ENCODE measurements around the gene GNB1.

GNB1 gene

DNA sequence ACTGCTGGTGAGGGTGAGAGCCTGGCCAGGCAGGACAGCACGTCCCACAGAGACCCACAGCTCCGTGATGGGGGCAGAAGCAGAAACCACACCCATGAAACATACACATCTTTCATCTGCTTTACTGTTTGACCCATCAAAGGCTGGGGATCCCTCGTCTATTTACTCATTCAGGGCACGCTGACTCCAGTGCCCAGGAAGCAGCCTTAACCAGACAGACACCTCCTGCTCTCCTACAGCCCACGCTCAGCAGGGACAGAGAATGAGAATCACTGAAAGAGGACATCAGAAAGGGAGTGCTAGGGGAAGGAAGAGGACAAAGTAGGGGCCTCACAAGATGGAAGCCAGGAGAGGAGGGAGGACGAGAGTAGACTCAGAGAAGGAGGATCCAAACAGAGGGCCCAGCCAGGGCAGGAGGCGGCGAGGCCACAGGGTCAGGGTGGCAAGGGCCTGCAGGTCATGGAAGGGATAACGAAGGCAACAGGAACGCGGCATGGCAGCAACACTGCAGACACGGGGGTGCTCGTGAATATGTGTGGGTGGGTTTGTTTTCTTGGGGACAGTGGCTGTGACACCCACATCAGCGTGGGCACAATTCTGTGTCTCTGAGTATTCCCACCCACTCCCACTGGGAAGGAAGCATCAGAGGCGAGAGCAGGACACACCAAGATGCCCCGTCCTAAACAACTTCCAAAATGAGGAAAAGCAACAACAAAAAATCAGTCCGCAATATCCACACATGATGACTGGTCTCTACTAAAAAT is 97.2 kb downstream of the GNB1 start:
- Histone ChIP-seq H3K9me3 (ENCODE audit: control insufficient read depth, low read depth, low read length) (no peaks in the 10 kb centered on the region), H3K36me3 (ENCODE audit: control insufficient read depth, low read depth, low read length) (peaks cover 78% of the 10 kb centered on the region), H3K27ac (ENCODE audit: low read length) (no peak overlapping the region)

DNA sequence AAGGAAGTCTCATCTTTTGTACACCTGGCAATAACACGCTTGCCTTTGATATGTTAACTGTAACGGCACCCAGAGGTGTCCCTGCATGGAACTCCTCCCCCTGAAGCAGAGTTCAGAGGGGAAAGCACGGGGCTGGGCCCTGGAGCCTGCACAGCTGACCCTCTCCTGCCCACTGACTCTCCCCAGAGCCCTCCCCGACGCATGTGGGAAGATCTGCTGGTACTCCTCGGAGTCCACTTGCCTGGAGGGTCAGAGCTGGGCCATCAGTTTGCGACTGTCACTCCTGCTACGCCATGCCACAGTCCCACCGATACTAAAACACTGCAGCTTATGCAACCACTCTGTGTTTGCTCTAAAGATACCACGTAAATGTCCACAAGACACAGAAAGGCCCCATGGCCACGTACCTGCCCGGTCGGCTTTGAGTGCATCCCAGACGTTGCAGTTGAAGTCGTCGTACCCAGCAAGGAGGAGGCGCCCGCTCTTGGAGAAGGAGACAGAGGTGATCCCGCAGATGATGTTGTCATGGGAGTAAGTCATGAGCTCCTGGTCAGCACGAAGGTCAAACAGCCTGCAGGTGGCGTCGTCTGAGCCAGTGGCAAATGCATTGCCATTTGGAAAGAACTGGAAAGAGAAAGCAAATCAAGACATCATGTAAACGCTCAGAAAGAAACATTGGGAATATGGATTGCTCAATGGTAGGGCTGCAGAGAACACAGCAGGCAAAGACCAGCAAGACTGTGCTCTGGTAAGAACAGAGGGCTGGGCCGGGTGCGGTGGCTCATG is 102.0 kb downstream of the GNB1 start:
- no peaks in the 10 kb centered on the region for H3K4me1 ChIP-seq (ENCODE audit: control insufficient read depth, low read depth, low read length)
- peaks cover 82% of the 10 kb centered on the region for H3K36me3 ChIP-seq (ENCODE audit: control insufficient read depth, low read depth, low read length)
- H3K9ac ChIP-seq (ENCODE audit: low read length) = no peak overlapping the region
- no peak overlapping the region for H3K4me3 ChIP-seq (ENCODE audit: low read length)
- H3K27me3 ChIP-seq (ENCODE audit: control insufficient read depth, insufficient read depth, low read length) = no peaks in the 10 kb centered on the region
- H3K27ac ChIP-seq (ENCODE audit: low read length) = no peak overlapping the region
- H3K9me3 ChIP-seq (ENCODE audit: control insufficient read depth, low read depth, low read length) = no peaks in the 10 kb centered on the region

More for the DNA sequence above, 97.2 kb downstream of the GNB1 start:
- Histone ChIP-seq H3K27me3 (ENCODE audit: control insufficient read depth, insufficient read depth, low read length) (no peaks in the 10 kb centered on the region), H3K4me1 (ENCODE audit: control insufficient read depth, low read depth, low read length) (no peaks in the 10 kb centered on the region), H3K9ac (ENCODE audit: low read length) (no peak overlapping the region), H3K4me3 (ENCODE audit: low read length) (no peak overlapping the region)

DNA sequence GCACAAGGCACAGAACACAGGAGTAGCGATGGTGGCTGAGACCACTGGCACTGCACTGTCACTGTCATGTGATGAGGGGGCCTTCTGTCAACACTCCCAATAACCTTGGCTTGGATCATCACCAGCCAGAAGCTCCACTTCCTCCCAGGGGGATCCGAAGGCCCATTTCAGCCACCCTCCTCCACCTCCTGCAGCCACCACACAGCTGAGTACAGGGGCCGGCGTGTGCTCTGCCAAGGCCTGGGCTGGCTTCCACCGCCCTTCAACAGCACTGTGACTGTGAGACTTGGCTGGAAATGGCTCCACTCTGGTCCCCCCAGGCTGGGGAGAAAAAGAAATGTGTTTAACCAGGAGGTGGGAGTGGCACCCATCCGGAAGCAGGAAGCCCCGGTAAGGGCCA is 102.8 kb downstream of the GNB1 start:
- Histone ChIP-seq H3K4me1 (ENCODE audit: control insufficient read depth, low read depth, low read length) (peaks cover 3% of the 10 kb centered on the region), H3K27ac (ENCODE audit: low read length) (no peak overlapping the region), H3K9me3 (ENCODE audit: control insufficient read depth, low read depth, low read length) (no peaks in the 10 kb centered on the region), H3K4me3 (ENCODE audit: low read length) (no peak overlapping the region), H3K27me3 (ENCODE audit: control insufficient read depth, insufficient read depth, low read length) (no peaks in the 10 kb centered on the region), H3K36me3 (ENCODE audit: control insufficient read depth, low read depth, low read length) (peaks cover 77% of the 10 kb centered on the region), H3K9ac (ENCODE audit: low read length) (no peak overlapping the region)

DNA sequence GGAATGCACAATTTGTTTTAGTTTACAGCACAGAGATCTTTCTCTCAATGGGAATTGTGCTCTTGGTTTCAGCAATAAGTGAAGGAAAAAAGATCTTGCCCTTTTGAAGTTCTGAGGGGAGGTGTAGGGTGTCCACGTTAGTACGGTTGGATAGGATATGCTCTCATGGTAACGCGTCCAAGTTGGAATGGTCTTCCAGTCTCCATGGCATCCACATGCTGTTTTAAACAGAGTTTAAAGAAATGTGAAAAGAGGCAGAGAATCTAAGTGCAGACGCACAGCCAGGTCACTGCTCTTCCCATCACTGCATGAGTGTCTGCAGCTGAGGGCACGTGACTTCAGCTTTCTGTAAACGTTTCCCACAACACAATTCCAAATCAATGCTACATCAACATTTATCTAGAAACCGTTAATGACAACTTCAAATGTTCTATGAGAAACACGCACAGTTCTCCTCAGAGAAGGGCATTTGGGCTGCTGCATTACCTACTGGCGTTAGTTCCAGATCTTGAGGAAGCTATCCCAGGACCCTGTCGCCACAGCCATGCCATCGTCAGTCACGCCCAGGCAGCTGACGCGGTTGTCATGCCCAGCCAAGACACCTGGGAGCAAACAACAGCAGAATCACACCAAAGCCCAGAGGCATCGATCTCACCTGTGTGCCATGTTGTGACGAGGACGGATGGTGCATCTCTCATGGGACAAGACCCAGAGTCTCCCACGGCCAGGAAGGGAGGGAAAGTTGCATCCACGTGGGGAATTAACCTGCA is 103.9 kb downstream of the GNB1 start:
- Histone ChIP-seq H3K4me3 (ENCODE audit: low read length) (no peak overlapping the region), H3K27me3 (ENCODE audit: control insufficient read depth, insufficient read depth, low read length) (no peaks in the 10 kb centered on the region), H3K9me3 (ENCODE audit: control insufficient read depth, low read depth, low read length) (no peaks in the 10 kb centered on the region), H3K36me3 (ENCODE audit: control insufficient read depth, low read depth, low read length) (peaks cover 70% of the 10 kb centered on the region), H3K4me1 (ENCODE audit: control insufficient read depth, low read depth, low read length) (peaks cover 5% of the 10 kb centered on the region), H3K27ac (ENCODE audit: low read length) (no peak overlapping the region), H3K9ac (ENCODE audit: low read length) (no peak overlapping the region)

DNA sequence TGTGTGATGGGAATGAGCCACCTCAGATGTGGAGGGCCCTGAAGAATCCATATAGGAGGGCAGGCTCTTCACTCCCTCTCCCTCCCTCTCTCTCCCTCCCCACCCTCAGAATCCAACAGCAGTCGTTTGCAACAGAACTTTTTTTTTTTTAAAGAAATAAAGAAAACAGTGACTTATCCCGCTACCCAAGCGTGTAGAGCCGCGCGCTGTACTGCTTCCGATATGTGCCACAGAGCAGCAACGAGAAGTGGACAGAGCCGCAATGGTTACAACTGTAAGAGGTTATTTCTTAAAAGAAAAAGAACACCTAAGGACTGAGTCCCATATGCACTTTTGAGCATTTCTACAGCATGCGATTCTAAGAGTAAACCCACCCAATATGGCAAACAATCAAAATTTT is 105.2 kb downstream of the GNB1 start:
- no peak overlapping the region for H3K27ac ChIP-seq (ENCODE audit: low read length)
- peaks cover 17% of the 10 kb centered on the region for H3K4me1 ChIP-seq (ENCODE audit: control insufficient read depth, low read depth, low read length)
- peaks cover 59% of the 10 kb centered on the region for H3K36me3 ChIP-seq (ENCODE audit: control insufficient read depth, low read depth, low read length)
- H3K9me3 ChIP-seq (ENCODE audit: control insufficient read depth, low read depth, low read length) = no peaks in the 10 kb centered on the region
- H3K4me3 ChIP-seq (ENCODE audit: low read length) = no peak overlapping the region
- no peak overlapping the region for H3K9ac ChIP-seq (ENCODE audit: low read length)
- no peaks in the 10 kb centered on the region for H3K27me3 ChIP-seq (ENCODE audit: control insufficient read depth, insufficient read depth, low read length)

DNA sequence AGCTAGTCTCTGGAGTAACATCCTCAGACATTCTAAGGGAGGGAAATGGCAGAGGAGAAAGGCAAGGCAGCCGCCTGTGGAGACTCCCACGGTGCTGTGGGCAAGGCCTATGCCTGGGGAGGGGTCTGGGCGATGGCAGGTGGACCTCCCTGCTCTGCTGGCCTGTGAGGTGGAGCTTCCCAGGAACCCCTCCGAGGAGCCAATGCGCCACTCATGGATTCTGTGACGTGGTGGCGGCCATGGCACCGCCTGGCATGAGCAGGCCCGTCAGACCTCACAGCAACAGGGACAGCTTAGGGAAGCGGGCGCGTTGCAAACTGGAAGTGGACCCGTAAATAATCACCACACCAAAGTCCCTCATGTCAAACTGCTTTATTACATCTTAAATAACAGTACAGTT is 106.0 kb downstream of the GNB1 start:
- Histone ChIP-seq H3K9me3 (ENCODE audit: control insufficient read depth, low read depth, low read length) (no peaks in the 10 kb centered on the region), H3K36me3 (ENCODE audit: control insufficient read depth, low read depth, low read length) (peaks cover 52% of the 10 kb centered on the region), H3K27me3 (ENCODE audit: control insufficient read depth, insufficient read depth, low read length) (no peaks in the 10 kb centered on the region), H3K4me1 (ENCODE audit: control insufficient read depth, low read depth, low read length) (peaks cover 24% of the 10 kb centered on the region), H3K4me3 (ENCODE audit: low read length) (no peak overlapping the region), H3K9ac (ENCODE audit: low read length) (no peak overlapping the region), H3K27ac (ENCODE audit: low read length) (no peak overlapping the region)

DNA sequence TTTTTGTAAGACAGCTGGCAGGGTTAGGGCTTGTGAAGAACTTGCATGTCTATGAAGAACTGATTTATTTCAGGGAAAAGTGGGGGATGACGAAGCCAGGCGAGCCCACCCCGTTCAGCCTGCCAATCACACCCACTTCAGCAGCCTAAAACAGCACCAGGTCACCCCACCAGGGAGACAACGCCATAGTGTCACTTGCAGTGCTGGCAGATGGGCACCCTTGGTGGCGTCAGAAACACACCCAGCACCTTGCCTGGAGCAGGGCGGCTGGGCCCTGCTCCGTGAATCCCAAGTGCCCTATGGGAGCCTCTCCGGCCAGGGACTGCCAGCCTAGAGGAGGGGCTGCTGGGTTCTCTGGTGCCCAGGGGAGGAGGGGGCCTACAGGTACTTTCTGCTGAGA is 107.6 kb downstream of the GNB1 start:
- H3K4me1 ChIP-seq (ENCODE audit: control insufficient read depth, low read depth, low read length) = peaks cover 29% of the 10 kb centered on the region
- no peaks in the 10 kb centered on the region for H3K27me3 ChIP-seq (ENCODE audit: control insufficient read depth, insufficient read depth, low read length)
- H3K36me3 ChIP-seq (ENCODE audit: control insufficient read depth, low read depth, low read length) = peaks cover 37% of the 10 kb centered on the region
- H3K4me3 ChIP-seq (ENCODE audit: low read length) = no peak overlapping the region
- H3K9ac ChIP-seq (ENCODE audit: low read length) = no peak overlapping the region
- H3K9me3 ChIP-seq (ENCODE audit: control insufficient read depth, low read depth, low read length) = no peaks in the 10 kb centered on the region
- H3K27ac ChIP-seq (ENCODE audit: low read length) = no peak overlapping the region

DNA sequence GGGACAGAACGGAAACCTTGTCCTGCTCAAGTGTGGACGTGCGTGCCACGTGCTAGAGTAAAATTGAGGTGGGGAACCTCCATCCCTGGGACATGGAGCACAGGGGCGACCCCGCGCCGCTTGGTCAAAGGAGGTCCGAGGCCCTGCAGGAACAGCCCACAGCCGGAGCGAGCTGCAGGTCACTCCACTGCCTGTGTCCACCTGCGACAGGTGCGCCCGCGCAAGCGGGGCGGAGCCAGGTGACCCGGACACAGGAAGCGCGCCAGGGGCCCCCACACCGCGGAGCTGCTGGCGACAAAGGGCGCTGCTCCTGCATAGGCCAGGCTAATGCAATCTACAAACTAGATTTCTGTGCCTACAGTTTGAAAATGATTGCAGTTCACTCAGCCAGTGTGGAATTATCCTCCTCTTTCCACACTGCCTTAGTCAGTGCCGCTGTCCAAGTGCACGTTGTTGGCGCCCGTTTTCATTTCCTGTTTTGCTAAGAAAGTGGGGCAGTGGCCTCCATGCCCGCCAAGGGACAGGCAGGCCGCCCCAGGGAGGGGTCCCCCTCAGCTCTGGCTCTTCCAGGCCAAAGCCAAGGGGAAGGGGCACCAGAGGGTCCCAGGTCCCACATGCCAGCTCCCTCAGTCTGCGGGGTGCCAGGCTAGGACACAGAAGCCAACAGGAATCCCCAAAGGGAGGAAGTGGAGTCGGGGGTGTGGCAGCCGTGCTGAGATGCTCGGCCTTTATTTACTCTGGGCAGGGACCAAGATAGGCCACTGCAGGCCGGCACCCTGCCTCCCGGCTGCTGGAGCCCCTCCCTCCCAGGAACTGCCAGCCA is 108.3 kb downstream of the GNB1 start:
- H3K9ac ChIP-seq (ENCODE audit: low read length) = no peak overlapping the region
- no peaks in the 10 kb centered on the region for H3K27me3 ChIP-seq (ENCODE audit: control insufficient read depth, insufficient read depth, low read length)
- H3K4me3 ChIP-seq (ENCODE audit: low read length) = no peak overlapping the region
- H3K9me3 ChIP-seq (ENCODE audit: control insufficient read depth, low read depth, low read length) = no peaks in the 10 kb centered on the region
- peaks cover 30% of the 10 kb centered on the region for H3K36me3 ChIP-seq (ENCODE audit: control insufficient read depth, low read depth, low read length)
- no peak overlapping the region for H3K27ac ChIP-seq (ENCODE audit: low read length)
- H3K4me1 ChIP-seq (ENCODE audit: control insufficient read depth, low read depth, low read length) = peaks cover 29% of the 10 kb centered on the region

DNA sequence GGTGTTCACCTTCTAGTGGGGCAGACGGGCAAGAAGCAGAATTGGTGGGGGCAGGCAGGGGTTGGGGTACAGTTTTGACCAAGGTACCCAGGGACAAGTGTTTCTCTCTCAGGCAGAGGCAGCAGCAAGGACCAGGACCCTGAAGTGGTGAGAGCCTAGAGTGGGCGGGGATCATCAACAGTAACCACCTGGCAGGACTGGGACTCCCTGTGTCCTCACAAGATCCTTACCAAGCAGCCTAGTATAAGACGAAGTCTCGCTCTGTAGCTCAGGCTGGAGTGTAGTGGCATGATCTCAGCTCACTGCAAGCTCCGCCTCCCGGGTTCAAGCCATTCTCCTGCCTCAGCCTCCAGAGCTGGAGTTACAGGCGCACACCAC is 109.4 kb downstream of the GNB1 start:
- Histone ChIP-seq H3K27me3 (ENCODE audit: control insufficient read depth, insufficient read depth, low read length) (no peaks in the 10 kb centered on the region), H3K9ac (ENCODE audit: low read length) (no peak overlapping the region), H3K36me3 (ENCODE audit: control insufficient read depth, low read depth, low read length) (peaks cover 19% of the 10 kb centered on the region), H3K9me3 (ENCODE audit: control insufficient read depth, low read depth, low read length) (no peaks in the 10 kb centered on the region), H3K27ac (ENCODE audit: low read length) (no peak overlapping the region), H3K4me3 (ENCODE audit: low read length) (no peak overlapping the region), H3K4me1 (ENCODE audit: control insufficient read depth, low read depth, low read length) (peaks cover 32% of the 10 kb centered on the region)

DNA sequence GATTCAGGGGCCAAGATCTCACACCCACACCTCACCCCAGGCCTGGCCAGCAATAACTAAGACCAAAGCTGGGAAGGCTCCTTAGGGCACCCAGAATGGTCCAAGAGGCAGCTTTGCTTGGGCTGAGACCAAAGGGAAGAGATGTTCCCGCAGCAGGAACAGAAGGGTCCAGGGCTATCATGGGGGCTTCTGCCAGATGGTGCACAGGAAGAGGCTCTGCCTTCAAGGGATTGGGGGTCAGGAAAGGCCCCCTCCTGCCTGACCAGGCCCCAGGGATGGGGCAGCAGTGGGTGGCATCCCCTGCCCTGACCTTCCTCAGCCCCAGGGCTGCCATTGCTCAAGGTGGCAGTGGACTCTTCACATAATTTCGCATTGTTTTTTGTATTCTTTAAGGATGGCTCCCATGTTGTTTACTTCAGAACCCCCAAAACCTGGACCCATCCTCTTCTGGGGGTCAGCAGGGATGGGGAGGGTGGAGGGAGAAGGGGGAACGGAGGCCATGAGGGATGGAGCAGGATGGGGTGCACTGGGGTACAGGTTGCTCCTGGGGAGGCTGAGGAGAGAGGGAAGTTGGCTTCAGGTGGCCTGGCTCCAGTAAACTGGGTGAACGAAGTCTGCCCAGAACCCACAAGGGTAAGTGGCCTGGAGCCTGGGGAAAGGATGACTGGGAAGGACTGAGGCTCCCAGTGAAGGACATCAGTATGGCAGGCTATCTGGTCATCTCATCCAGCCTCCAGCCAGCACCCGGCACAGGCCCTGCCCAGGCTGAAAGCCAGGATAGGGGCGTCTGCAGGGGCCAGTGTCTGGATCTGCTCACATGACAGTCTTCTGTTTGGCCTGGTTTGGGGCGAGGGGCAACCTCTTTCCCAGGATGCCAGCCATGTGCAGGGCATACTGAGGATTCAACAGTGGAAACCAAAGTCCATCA is 110.0 kb downstream of the GNB1 start:
- no peaks in the 10 kb centered on the region for H3K27me3 ChIP-seq (ENCODE audit: control insufficient read depth, insufficient read depth, low read length)
- H3K4me1 ChIP-seq (ENCODE audit: control insufficient read depth, low read depth, low read length) = peaks cover 32% of the 10 kb centered on the region
- peak overlapping the region; percentile 63 for H3K4me3 ChIP-seq (ENCODE audit: low read length)
- H3K9ac ChIP-seq (ENCODE audit: low read length) = peak overlapping the region; percentile 51
- H3K9me3 ChIP-seq (ENCODE audit: control insufficient read depth, low read depth, low read length) = no peaks in the 10 kb centered on the region
- peaks cover 12% of the 10 kb centered on the region for H3K36me3 ChIP-seq (ENCODE audit: control insufficient read depth, low read depth, low read length)
- peak overlapping the region; percentile 81 for H3K27ac ChIP-seq (ENCODE audit: low read length)

All from iPS-18a (cell line).